ENCODE measurements around the gene LIN7B. TPM values are rescaled to one million over a fixed set of nuclear protein-coding genes. Genes with fewer than 3 reads are reported as not detected.

The LIN7B gene
- total RNA-seq, 2 donors from 2014 or later = 31.5 to 35.0 TPM

- Histone ChIP-seq H3K4me3 (peak overlapping the region; percentile 29 to 44), H3K9me3 (no peaks in the 10 kb centered on the region), H3K27me3 (no peaks in the 10 kb centered on the region), H3K27ac (peak overlapping the region; percentile 31 to 52), H3K36me3 (no peaks in the 10 kb centered on the region), H3K4me1 (peaks cover 0 to 25% of the 10 kb centered on the region in 2 donors)
- no peak for TF ChIP-seq CTCF (IDR thresholded peaks at IDR 0.05)
- no peak for DNase-seq (ENCODE audit: low spot score)
Measured at GRCh38 chr19:49132974-49133609, 18.9 kb downstream of the LIN7B start.

DNA sequence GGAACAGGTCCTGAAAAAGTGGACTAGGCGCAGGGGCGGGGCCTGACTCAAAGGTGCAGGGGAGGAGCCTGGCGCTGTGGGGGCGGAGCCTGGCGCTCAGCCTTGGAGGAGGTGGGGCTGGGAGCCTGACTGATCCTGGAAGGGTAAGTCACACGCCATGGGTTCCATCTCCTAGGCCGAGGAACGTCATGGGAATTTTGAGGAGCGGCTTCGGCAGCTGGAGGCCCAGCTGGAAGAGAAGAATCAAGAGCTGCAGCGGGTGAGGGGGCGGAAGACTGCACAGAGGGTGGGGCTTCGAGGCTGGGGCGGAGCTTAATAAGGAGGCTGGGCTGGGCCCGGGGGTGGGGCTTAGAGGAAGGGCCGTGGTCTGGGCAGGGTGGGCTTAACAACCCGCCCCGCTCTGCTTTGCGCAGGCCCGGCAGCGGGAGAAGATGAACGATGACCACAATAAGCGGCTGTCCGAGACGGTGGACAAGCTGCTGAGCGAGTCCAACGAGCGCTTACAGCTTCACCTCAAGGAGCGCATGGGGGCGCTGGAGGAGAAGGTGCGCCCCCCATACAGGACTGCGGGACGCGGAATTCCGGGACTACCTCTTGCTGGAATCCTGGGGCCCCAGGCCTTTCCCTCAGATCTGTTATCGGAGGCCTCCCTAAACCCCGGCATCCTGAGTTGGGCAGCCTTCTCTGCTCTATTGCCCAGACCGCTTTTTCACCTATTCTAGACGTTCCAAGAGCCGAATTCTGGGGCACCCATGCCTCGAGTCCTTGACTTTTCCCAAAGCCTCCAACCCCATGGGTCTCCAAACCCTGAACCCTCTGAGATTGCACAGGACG is 19.7 kb downstream of the LIN7B start:
- Histone ChIP-seq H3K9me3 (no peaks in the 10 kb centered on the region), H3K4me3 (peak overlapping the region; percentile 29 to 44), H3K4me1 (peaks cover 0 to 19% of the 10 kb centered on the region in 2 donors), H3K27ac (peak overlapping the region; percentile 31 to 52), H3K36me3 (no peaks in the 10 kb centered on the region), H3K27me3 (no peaks in the 10 kb centered on the region)
- no peak for TF ChIP-seq CTCF (IDR thresholded peaks at IDR 0.05)
- no peak for DNase-seq (ENCODE audit: low spot score)

DNA sequence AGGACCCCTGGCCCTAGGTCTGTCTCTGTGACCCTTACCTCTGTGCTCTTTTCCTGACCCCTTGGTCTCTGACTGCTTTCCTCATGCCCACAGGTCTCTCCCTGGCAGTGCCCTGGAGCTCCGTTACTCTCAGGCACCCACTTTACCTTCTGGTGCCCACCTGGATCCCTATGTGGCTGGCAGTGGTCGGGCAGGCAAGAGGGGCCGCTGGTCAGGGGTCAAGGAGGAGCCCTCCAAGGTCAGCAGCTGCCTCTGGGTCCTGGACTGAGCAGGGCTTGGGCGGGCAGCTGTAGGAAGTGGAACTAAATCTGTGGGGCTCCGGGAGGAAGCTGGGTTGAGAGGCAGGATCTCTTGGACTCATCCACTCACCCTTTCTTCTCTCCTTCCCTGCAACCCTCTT is 21.5 kb downstream of the LIN7B start:
- Histone ChIP-seq H3K9me3 (no peaks in the 10 kb centered on the region), H3K27me3 (no peaks in the 10 kb centered on the region), H3K4me3 (no peak overlapping the region), H3K36me3 (no peaks in the 10 kb centered on the region), H3K27ac (peak overlapping the region; percentile 38 to 47), H3K4me1 (peaks cover 0 to 19% of the 10 kb centered on the region in 2 donors)
- no peak for TF ChIP-seq CTCF (IDR thresholded peaks at IDR 0.05)
- no peak for DNase-seq (ENCODE audit: low spot score)

DNA sequence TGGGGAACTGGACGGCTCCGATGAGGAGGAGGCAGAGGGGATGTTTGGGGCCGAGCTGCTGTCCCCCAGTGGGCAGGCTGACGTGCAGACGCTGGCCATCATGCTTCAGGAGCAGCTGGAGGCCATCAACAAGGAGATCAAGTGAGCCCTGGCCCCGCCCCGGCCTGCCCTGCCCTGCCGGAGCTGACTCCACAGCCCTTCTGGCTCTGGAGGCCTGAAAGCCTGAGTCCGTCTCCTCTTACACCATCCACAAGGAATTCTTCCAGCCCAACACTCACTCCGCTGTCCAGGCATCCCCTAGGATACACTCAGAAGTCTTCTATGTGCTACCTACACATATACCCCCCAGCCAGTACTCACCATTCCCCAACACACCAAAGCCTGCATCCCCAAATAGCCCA is 22.6 kb downstream of the LIN7B start:
- H3K36me3 ChIP-seq = no peaks in the 10 kb centered on the region
- TF ChIP-seq CTCF (IDR thresholded peaks at IDR 0.05) = no peak
- H3K4me3 ChIP-seq = no peak overlapping the region
- H3K4me1 ChIP-seq = peaks cover 0 to 19% of the 10 kb centered on the region in 2 donors
- H3K9me3 ChIP-seq = no peaks in the 10 kb centered on the region
- DNase-seq (ENCODE audit: low spot score) = peak; percentile 88
- no peaks in the 10 kb centered on the region for H3K27me3 ChIP-seq
- peak overlapping the region; percentile 38 to 47 for H3K27ac ChIP-seq

DNA sequence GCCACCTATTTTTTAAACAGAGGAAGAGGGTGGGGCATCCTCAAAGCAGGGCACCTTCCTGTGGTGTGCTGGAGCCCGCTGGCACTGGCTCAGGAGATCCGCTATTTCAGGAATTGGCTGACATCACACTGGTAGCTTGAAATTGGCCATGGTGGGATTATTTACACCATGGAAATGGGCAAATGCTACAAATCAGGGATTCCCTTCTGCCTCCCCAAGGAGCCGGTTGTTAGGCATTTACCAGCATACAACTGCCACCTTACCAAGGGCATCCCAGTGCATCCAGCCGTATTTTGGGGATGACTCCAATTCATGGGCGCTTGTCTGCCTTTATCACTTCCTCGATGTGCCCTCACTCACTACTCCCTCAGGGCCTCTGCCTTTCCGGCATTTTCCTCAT is 26.8 kb downstream of the LIN7B start:
- no peak overlapping the region for H3K27ac ChIP-seq
- H3K27me3 ChIP-seq = no peaks in the 10 kb centered on the region
- no peak for TF ChIP-seq CTCF (IDR thresholded peaks at IDR 0.05)
- H3K36me3 ChIP-seq = no peaks in the 10 kb centered on the region
- no peak for DNase-seq (ENCODE audit: low spot score)
- peaks cover 0 to 18% of the 10 kb centered on the region in 2 donors for H3K4me1 ChIP-seq
- H3K4me3 ChIP-seq = no peak overlapping the region
- H3K9me3 ChIP-seq = no peaks in the 10 kb centered on the region

Data from right atrium auricular region (tissue), 2 donors.